ENCODE results near the gene CRAT. TPM values are rescaled to one million over a fixed set of nuclear protein-coding genes. Genes with fewer than 3 reads are reported as not detected.

Gene CRAT
- total RNA-seq, 1 donor from 2014 or later, result 13.7 TPM

GRCh38 chr9:129104051-129104450 is 6.5 kb downstream of the CRAT start:
- no peak for FAIRE-seq
- no peak for DNase-seq (ENCODE audit: low read depth)
- TF ChIP-seq CTCF (IDR thresholded peaks at IDR 0.05; ENCODE audit: insufficient read depth, low read length, severe bottlenecking), result no peak
- Histone ChIP-seq H3K27me3 (ENCODE audit: control insufficient read depth, insufficient read depth, low read length) (no peaks in the 10 kb centered on the region), H3K4me3 (ENCODE audit: low read depth, low read length) (no peak overlapping the region), H3K36me3 (ENCODE audit: control insufficient read depth, insufficient read depth, low read length) (peaks cover 2% of the 10 kb centered on the region)

- no peak overlapping the region for H3K4me3 ChIP-seq (ENCODE audit: low read depth, low read length)
- TF ChIP-seq CTCF (IDR thresholded peaks at IDR 0.05; ENCODE audit: insufficient read depth, low read length, severe bottlenecking), result no peak
- no peak for FAIRE-seq
- peaks cover 1% of the 10 kb centered on the region for H3K36me3 ChIP-seq (ENCODE audit: control insufficient read depth, insufficient read depth, low read length)
- DNase-seq (ENCODE audit: low read depth), result no peak
- no peaks in the 10 kb centered on the region for H3K27me3 ChIP-seq (ENCODE audit: control insufficient read depth, insufficient read depth, low read length)
Measured at GRCh38 chr9:129103595-129103965, 7.0 kb downstream of the CRAT start.

- DNase-seq (ENCODE audit: low read depth), result peak; percentile 59
- H3K36me3 ChIP-seq (ENCODE audit: control insufficient read depth, insufficient read depth, low read length), result no peaks in the 10 kb centered on the region
- TF ChIP-seq CTCF (IDR thresholded peaks at IDR 0.05; ENCODE audit: insufficient read depth, low read length, severe bottlenecking), result peak; percentile 93
- FAIRE-seq, result peak; percentile 50
- H3K4me3 ChIP-seq (ENCODE audit: low read depth, low read length), result no peak overlapping the region
- no peaks in the 10 kb centered on the region for H3K27me3 ChIP-seq (ENCODE audit: control insufficient read depth, insufficient read depth, low read length)
Measured at GRCh38 chr9:129102791-129103594, 7.6 kb downstream of the CRAT start.

GRCh38 chr9:129102095-129102525 is 8.5 kb downstream of the CRAT start:
- no peak for FAIRE-seq
- Histone ChIP-seq H3K27me3 (ENCODE audit: control insufficient read depth, insufficient read depth, low read length) (no peaks in the 10 kb centered on the region), H3K36me3 (ENCODE audit: control insufficient read depth, insufficient read depth, low read length) (peaks cover under 1% of the 10 kb centered on the region), H3K4me3 (ENCODE audit: low read depth, low read length) (no peak overlapping the region)
- no peak for TF ChIP-seq CTCF (IDR thresholded peaks at IDR 0.05; ENCODE audit: insufficient read depth, low read length, severe bottlenecking)
- DNase-seq (ENCODE audit: low read depth), result no peak

- H3K36me3 ChIP-seq (ENCODE audit: control insufficient read depth, insufficient read depth, low read length), result peaks cover 2% of the 10 kb centered on the region
- DNase-seq (ENCODE audit: low read depth) (no peak), FAIRE-seq (no peak)
- H3K4me3 ChIP-seq (ENCODE audit: low read depth, low read length), result no peak overlapping the region
- no peaks in the 10 kb centered on the region for H3K27me3 ChIP-seq (ENCODE audit: control insufficient read depth, insufficient read depth, low read length)
- no peak for TF ChIP-seq CTCF (IDR thresholded peaks at IDR 0.05; ENCODE audit: insufficient read depth, low read length, severe bottlenecking)
Measured at GRCh38 chr9:129101279-129101678, 9.3 kb downstream of the CRAT start.
